H1 (cell line): ENCODE data around the gene ODAD3. TPM values are rescaled to one million over a fixed set of nuclear protein-coding genes. Genes with fewer than 3 reads are reported as not detected.

Source experiments
- BRCA1 ChIP-seq: IDR thresholded peaks from 2 replicates; pipeline ENCODE4 v1.6.1; 2012; ENCODE audit warnings: low read depth, low read length, improper control_type of control experiment
- FOSL1 ChIP-seq: IDR thresholded peaks from 2 replicates; pipeline ENCODE4 v1.6.1; 2011; ENCODE audit warnings: mild to moderate bottlenecking, low read depth, low read length, moderate library complexity; ENCODE audit not compliant: insufficient read depth
- HDAC2 ChIP-seq, 2 experiments: fragments of 300-600 bp in 1 of 2; sonication (generic) in 1 of 2; IDR thresholded peaks; 2 replicates each; pipeline ENCODE4 v1.6.1; 2011 to 2012; ENCODE audit warnings: low read depth in 2 of 2, low read length in 2 of 2, mild to moderate bottlenecking in 2 of 2, moderate library complexity in 2 of 2, borderline replicate concordance in 1 of 2, inconsistent platforms in 1 of 2
- MAFK ChIP-seq: IDR thresholded peaks from 2 replicates; pipeline ENCODE4 v1.6.1; 2012; ENCODE audit warnings: low read depth, mild to moderate bottlenecking, improper control_type of control experiment, low read length
- POLR2A ChIP-seq, 2 experiments: IDR thresholded peaks; 1 replicate in 1 of 2; 2 replicates in 1 of 2; pipeline ENCODE4 v1.6.1; 2011; ENCODE audit warnings: low read depth in 2 of 2, low read length in 2 of 2, mild to moderate bottlenecking in 2 of 2; ENCODE audit errors: control extremely low read depth in 1 of 2
- POLR2AphosphoS5 ChIP-seq: IDR thresholded peaks from 2 replicates; pipeline ENCODE4 v1.6.1; 2011; ENCODE audit warnings: low read depth, low read length
- SAP30 ChIP-seq: fragments of 300-600 bp; sonication (generic); IDR thresholded peaks from 2 replicates; pipeline ENCODE4 v1.7.1; 2012; ENCODE audit warnings: low read length, moderate library complexity, mild to moderate bottlenecking, inconsistent platforms; ENCODE audit not compliant: insufficient read depth, insufficient replicate concordance
- SIN3A ChIP-seq, 2 experiments: IDR thresholded peaks in 1 of 2; conservative IDR thresholded peaks in 1 of 2; 2 replicates each; pipeline ENCODE4 v1.6.1; 2011 to 2012; ENCODE audit warnings: low read length in 2 of 2, improper control_type of control experiment in 1 of 2, low read depth in 1 of 2, mild to moderate bottlenecking in 1 of 2
- SIX5 ChIP-seq: IDR thresholded peaks from 2 replicates; pipeline ENCODE4 v1.6.1; 2011; ENCODE audit warnings: mild to moderate bottlenecking, low read depth, low read length
- SP1 ChIP-seq: IDR thresholded peaks from 2 replicates; pipeline ENCODE4 v1.6.1; 2011; ENCODE audit warnings: low read depth, low read length
- SP4 ChIP-seq: IDR thresholded peaks from 2 replicates; pipeline ENCODE4 v1.6.1; 2012; ENCODE audit warnings: low read length, inconsistent platforms
- polyA plus RNA-seq, 7 experiments: library from polyadenylated mRNA; depleted of rRNA in 3 of 7; stranded (reverse) in 5 of 7; unstranded in 2 of 7; fragments of >200 nt in 5 of 7; fragments of 200-250 nt in 2 of 7; gene quantifications; 1 replicate in 5 of 7; 2 replicates in 1 of 7; 4 replicates in 1 of 7; pipeline versions ENCODE4 v1.2.1 to v1.2.3, GENCODE V29; 2011 to 2013; ENCODE audit warnings: missing spikeins in 2 of 7, mixed read lengths in 2 of 7
- total RNA-seq: library from RNA; stranded (reverse); fragmentation: NEBNext Ultra II Directional; extraction: Animal tissue kit (Norgen Biotek cat#: 25700); gene quantifications from 2 replicates; pipeline ENCODE4 v1.2.1, GENCODE V29; 2021
- TF ChIP-seq, protein P1 (sequence below): IDR thresholded peaks from 2 replicates; pipeline ENCODE4 v1.6.1; 2011; ENCODE audit warnings: low read length, improper control_type of control experiment
- TF ChIP-seq, protein P2 (sequence below): IDR thresholded peaks from 2 replicates; pipeline ENCODE4 v1.6.1; 2012; ENCODE audit warnings: low read length, inconsistent platforms

ODAD3 gene
- total and polyA plus RNA-seq, 2 of the 8 experiments (the other 6 are each of a cell fraction or from before 2014, with no cell fraction given) = 2.1 to 2.2 TPM

DNA sequence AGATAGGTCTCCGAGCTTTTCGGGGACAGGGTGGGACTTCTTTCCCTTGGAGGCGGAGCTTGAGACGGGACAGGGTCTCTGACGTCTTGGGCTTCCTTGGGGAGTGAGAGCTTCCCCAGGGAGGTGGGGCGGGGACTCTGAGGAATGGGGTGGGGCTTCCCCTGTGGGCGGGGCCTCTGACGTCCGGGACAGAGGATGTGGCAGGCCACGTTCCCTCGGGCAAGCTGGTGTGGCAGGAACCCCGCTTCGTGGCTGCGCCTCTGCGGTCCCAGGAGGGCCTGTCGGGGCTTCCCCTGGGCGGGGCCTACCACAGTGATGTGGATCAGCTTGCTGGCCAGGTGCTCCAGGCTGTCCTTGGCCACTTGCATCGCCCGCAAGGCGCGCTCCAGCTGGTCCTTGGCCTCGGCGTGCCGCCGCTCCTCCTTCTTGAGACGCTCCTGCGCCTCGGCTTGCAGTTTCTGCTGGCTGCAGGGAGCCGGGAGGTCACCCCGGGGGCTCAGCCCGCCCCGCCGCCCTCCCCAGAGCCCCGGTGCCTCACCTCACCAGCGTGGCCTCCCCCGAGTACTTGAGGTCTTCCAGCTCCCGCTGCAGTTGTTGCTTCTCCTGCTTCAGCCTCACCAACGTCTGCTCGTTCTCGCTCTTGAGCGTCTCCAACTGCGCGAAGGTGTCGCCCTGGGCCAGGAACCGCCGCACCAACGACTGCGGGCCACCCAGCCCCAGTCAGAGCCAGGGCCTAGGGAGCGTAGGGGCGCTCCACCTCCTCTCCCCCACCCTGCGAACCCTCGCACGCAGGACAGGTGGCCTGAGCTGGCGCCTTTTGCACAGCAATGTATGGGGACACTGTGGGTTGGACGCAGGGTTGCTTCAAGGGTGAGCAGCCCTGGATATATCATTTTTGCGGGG, 12.5 kb downstream of the ODAD3 start (continued):
- TF ChIP-seq POLR2AphosphoS5 (no peak), HDAC2 (IDR thresholded peaks at IDR 0.05; ENCODE audit: borderline replicate concordance in 1 of 2, low read depth in 2 of 2, low read length in 2 of 2) (peak in 1 of 2 experiments; percentile 84; a peak in 1 of 4 replicates), SAP30 (no peak), SIX5 (no peak), FOSL1 (no peak), BRCA1 (no peak), SIN3A (conservative IDR thresholded peaks at IDR 0.05 in 1 of 2, IDR thresholded peaks at IDR 0.05 in 1 of 2; ENCODE audit: low read depth in 1 of 2, low read length in 2 of 2) (peak in 1 of 2 experiments; percentile 60; a peak in 1 of 4 replicates), SP4 (0 out of 2 replicates have a peak, but pooled peaks have one; percentile 24), SP1 (no peak; the same call in 1 of the 2 replicates), POLR2A (IDR thresholded peaks at IDR 0.05; ENCODE audit: control extremely low read depth in 1 of 2, low read depth in 2 of 2, low read length in 2 of 2) (peak in 1 of 2 experiments; percentile 60; a peak in 2 of 3 replicates), MAFK (no peak)
- TF ChIP-seq, protein P1, sequence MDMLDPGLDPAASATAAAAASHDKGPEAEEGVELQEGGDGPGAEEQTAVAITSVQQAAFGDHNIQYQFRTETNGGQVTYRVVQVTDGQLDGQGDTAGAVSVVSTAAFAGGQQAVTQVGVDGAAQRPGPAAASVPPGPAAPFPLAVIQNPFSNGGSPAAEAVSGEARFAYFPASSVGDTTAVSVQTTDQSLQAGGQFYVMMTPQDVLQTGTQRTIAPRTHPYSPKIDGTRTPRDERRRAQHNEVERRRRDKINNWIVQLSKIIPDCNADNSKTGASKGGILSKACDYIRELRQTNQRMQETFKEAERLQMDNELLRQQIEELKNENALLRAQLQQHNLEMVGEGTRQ = no peak
- TF ChIP-seq, protein P2, sequence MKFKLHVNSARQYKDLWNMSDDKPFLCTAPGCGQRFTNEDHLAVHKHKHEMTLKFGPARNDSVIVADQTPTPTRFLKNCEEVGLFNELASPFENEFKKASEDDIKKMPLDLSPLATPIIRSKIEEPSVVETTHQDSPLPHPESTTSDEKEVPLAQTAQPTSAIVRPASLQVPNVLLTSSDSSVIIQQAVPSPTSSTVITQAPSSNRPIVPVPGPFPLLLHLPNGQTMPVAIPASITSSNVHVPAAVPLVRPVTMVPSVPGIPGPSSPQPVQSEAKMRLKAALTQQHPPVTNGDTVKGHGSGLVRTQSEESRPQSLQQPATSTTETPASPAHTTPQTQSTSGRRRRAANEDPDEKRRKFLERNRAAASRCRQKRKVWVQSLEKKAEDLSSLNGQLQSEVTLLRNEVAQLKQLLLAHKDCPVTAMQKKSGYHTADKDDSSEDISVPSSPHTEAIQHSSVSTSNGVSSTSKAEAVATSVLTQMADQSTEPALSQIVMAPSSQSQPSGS = no peak
